NB4 (cell line): Measurements from ENCODE around the gene C20orf141.

Source experiments
- DNase-seq: peaks from one replicate; pipeline ENCODE4 v3.0.0; 2010; ENCODE audit warnings: low read depth
- H3K4me3 ChIP-seq: one replicate; pipeline ENCODE4 v1.5.1; 2011; ENCODE audit warnings: mild to moderate bottlenecking, low read depth, low read length, moderate library complexity
- CTCF ChIP-seq: IDR thresholded peaks from one replicate; pipeline ENCODE4 v1.5.1; 2012; ENCODE audit warnings: low read depth, low read length
- MAX ChIP-seq: IDR thresholded peaks from 2 replicates; pipeline ENCODE4 v1.6.1; 2011; ENCODE audit warnings: low read depth, low read length
- MYC ChIP-seq: IDR thresholded peaks from 2 replicates; pipeline ENCODE4 v1.6.1; 2011; ENCODE audit warnings: low read depth, low read length
- POLR2A ChIP-seq: IDR thresholded peaks from 2 replicates; pipeline ENCODE4 v1.6.1; 2011; ENCODE audit warnings: mild to moderate bottlenecking; ENCODE audit not compliant: insufficient read length; ENCODE audit errors: extremely low read depth

The C20orf141 gene

GRCh38 chr20:2845607-2846006 lies 30.8 kb downstream of the C20orf141 start:
- H3K4me3 ChIP-seq: no peak overlapping the region
- DNase-seq: peak; percentile 77
- TF ChIP-seq CTCF (no peak), MYC (no peak), MAX (no peak), POLR2A (no peak)

GRCh38 chr20:2846698-2847097 lies 31.9 kb downstream of the C20orf141 start:
- H3K4me3 ChIP-seq: no peak overlapping the region
- TF ChIP-seq POLR2A (no peak), MAX (no peak), MYC (no peak), CTCF (no peak)
- no peak for DNase-seq

GRCh38 chr20:2847802-2848201 lies 33.0 kb downstream of the C20orf141 start:
- no peak overlapping the region for H3K4me3 ChIP-seq
- TF ChIP-seq CTCF (no peak), POLR2A (no peak), MAX (no peak), MYC (no peak)
- no peak for DNase-seq

GRCh38 chr20:2849529-2849928 lies 34.7 kb downstream of the C20orf141 start:
- TF ChIP-seq CTCF: no peak
- no peak for TF ChIP-seq MYC
- TF ChIP-seq MAX: no peak
- no peak for TF ChIP-seq POLR2A
- H3K4me3 ChIP-seq: no peak overlapping the region
- no peak for DNase-seq

GRCh38 chr20:2851086-2851485 lies 36.3 kb downstream of the C20orf141 start:
- no peak for TF ChIP-seq MAX
- no peak for TF ChIP-seq CTCF
- TF ChIP-seq POLR2A: no peak
- TF ChIP-seq MYC: no peak
- H3K4me3 ChIP-seq: no peak overlapping the region
- no peak for DNase-seq

- no peak for DNase-seq
- TF ChIP-seq MYC (no peak), POLR2A (no peak), CTCF (no peak), MAX (no peak)
- no peak overlapping the region for H3K4me3 ChIP-seq
Observed at GRCh38 chr20:2858591-2858990, 43.8 kb downstream of the C20orf141 start.
